ENCODE measurements around the gene TNFSF18. TPM values are rescaled to one million over a fixed set of nuclear protein-coding genes. Genes with fewer than 3 reads are reported as not detected.

TNFSF18 gene
- under 0.01 TPM in 1 of 2 replicates, not detected in the other for total RNA-seq

GRCh38 chr1:173050865-173051264 is at the start of gene TNFSF18:
Gene TNFSF18 (minus strand): TSS chr1:173050941. CDS start chr1:173050896, 45 bp downstream.

Other genes starting within 250 kb of the TNFSF18 start
- 1.4 and 2.8 TPM in 2 replicates for gene TNFSF4, start 156.4 kb upstream of the TNFSF18 start, total RNA-seq

Measured in smooth muscle cell of bladder (primary cell).